Fibroblast of villous mesenchyme (primary cell): Measurements from ENCODE around the gene SLC22A2. TPM values are rescaled to one million over a fixed set of nuclear protein-coding genes. Genes with fewer than 3 reads are reported as not detected.

Experiments used
- DNase-seq: peaks from one replicate; pipeline ENCODE4 v3.0.0-alpha.2; 2010; ENCODE audit warnings: low read depth
- H3K4me3 ChIP-seq: 2 replicates; pipeline ENCODE4 v1.5.1; 2011; ENCODE audit warnings: low read depth, mild to moderate bottlenecking, low read length
- total RNA-seq: library from RNA; depleted of rRNA; stranded (reverse); fragments of >200 nt; gene quantifications from 2 replicates; pipeline ENCODE4 v1.2.3, GENCODE V29; 2012
- TF ChIP-seq, protein P1 (sequence below): IDR thresholded peaks from 2 replicates; pipeline ENCODE4 v1.5.1; 2012; ENCODE audit warnings: low read depth, mild to moderate bottlenecking, low read length; ENCODE audit not compliant: insufficient read depth

SLC22A2 gene
- total RNA-seq, 1 donor, result under 0.01 TPM

- TF ChIP-seq, protein P1, sequence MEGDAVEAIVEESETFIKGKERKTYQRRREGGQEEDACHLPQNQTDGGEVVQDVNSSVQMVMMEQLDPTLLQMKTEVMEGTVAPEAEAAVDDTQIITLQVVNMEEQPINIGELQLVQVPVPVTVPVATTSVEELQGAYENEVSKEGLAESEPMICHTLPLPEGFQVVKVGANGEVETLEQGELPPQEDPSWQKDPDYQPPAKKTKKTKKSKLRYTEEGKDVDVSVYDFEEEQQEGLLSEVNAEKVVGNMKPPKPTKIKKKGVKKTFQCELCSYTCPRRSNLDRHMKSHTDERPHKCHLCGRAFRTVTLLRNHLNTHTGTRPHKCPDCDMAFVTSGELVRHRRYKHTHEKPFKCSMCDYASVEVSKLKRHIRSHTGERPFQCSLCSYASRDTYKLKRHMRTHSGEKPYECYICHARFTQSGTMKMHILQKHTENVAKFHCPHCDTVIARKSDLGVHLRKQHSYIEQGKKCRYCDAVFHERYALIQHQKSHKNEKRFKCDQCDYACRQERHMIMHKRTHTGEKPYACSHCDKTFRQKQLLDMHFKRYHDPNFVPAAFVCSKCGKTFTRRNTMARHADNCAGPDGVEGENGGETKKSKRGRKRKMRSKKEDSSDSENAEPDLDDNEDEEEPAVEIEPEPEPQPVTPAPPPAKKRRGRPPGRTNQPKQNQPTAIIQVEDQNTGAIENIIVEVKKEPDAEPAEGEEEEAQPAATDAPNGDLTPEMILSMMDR, result no peak
- H3K4me3 ChIP-seq, result no peak overlapping the region
- no peak for DNase-seq
These were observed 90.8 kb downstream of the SLC22A2 start for GRCh38 chr6:160167604-160168399.

Other genes with a start within 250 kb of the SLC22A2 start
- 0.32 and 0.86 TPM in 2 replicates for gene SLC22A1, start 137.0 kb downstream of the SLC22A2 start, total RNA-seq
- gene SLC22A3, start 89.6 kb upstream of the SLC22A2 start, total RNA-seq, result 1.3 and 10.0 TPM in 2 replicates